Retinal pigment epithelial cell (primary cell): ENCODE data around the gene SLC8A1.

Source experiments
- DNase-seq: peaks from one replicate; pipeline ENCODE4 v3.0.0-alpha.2; 2010; ENCODE audit warnings: low read depth
- H3K4me3 ChIP-seq: 2 replicates; pipeline ENCODE4 v1.5.1; 2011; ENCODE audit warnings: mild to moderate bottlenecking, low read length, control low read depth, moderate library complexity
- TF ChIP-seq, protein P1 (sequence below): conservative IDR thresholded peaks from 2 replicates; pipeline ENCODE4 v1.5.1; 2011; ENCODE audit warnings: low read depth, low read length, control low read depth, inconsistent platforms

The SLC8A1 gene

DNA sequence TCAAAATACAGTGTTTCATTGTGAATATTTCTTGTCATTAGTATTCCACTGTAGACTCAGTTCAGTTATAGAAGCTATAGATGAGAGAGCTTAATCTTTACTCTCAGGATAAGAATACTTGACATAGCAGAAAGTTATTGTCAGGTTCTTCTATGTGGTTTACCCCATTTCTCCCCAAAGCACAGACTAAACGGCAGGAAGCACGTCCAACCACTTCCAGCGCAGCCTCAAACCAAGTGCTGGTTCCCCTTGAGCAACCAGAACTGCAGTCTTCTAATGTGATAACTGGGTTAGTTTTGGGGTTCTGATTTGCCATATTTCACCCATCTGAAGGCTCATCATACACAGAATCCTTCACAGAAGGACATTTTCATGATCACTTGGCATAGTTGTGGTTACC, 324.7 kb downstream of the SLC8A1 start:
- no peak for DNase-seq
- TF ChIP-seq, protein P1, sequence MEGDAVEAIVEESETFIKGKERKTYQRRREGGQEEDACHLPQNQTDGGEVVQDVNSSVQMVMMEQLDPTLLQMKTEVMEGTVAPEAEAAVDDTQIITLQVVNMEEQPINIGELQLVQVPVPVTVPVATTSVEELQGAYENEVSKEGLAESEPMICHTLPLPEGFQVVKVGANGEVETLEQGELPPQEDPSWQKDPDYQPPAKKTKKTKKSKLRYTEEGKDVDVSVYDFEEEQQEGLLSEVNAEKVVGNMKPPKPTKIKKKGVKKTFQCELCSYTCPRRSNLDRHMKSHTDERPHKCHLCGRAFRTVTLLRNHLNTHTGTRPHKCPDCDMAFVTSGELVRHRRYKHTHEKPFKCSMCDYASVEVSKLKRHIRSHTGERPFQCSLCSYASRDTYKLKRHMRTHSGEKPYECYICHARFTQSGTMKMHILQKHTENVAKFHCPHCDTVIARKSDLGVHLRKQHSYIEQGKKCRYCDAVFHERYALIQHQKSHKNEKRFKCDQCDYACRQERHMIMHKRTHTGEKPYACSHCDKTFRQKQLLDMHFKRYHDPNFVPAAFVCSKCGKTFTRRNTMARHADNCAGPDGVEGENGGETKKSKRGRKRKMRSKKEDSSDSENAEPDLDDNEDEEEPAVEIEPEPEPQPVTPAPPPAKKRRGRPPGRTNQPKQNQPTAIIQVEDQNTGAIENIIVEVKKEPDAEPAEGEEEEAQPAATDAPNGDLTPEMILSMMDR, result no peak
- H3K4me3 ChIP-seq, result no peak overlapping the region

DNA sequence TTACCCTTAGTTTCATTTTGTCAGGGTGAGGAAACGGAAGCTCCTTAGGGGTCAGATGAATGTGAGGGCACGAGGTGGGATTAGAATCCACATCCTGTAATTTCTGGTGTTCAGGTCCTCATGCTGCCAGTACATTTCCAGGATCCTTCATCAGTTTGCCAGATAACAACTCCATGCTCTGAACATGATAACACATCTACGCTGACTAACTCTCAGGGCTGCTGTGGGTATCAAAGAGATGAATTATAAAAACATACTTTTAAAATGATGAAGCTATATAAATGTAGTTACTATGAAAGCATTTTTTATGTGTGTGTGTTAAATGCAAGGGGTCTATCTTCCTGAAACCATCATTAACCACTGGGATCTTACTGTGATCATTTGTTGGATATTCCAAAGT, 325.9 kb downstream of the SLC8A1 start:
- DNase-seq, result no peak
- TF ChIP-seq, protein P1, result no peak

DNA sequence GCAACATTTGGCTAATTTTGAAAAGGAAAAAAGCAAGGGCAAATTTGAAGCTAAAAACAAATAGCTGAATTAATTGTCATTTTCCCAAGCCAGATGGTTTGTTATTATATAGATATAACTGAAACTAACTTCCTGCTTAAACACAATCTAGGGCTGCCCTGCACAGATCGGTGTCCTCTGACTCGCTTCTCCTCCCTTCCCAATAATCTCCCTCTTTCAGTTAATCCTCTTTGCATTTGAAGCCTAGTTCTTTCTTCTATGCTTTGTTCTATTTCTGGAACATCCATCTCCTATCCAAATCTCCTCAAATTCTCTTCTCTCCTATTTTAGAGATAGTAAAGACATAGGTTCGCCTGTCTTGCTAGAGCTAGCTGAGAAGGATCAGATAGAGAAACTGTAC, 328.1 kb downstream of the SLC8A1 start:
- H3K4me3 ChIP-seq, result no peak overlapping the region
- no peak for DNase-seq
- TF ChIP-seq, protein P1, result no peak

More for the DNA sequence above, 325.9 kb downstream of the SLC8A1 start:
- H3K4me3 ChIP-seq, result no peak overlapping the region

DNA sequence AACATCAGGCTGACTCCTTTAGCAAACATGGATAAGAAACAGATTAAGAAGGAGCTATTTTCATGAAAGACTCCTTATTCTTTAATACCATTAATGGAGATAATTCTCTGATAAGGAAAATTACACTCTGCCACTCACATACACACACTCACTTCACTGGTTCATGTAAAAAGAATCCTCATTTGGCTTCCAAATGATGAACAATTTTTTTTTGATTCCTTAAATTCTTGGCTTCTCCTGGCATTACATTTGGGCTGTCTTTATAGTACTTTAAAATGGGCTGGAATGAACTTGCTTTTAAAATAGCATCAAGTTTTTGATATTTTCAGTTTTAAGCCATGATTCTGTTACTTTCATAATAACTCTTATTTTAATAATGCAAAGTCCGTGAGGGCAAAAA, 328.6 kb downstream of the SLC8A1 start:
- TF ChIP-seq, protein P1, result no peak
- no peak overlapping the region for H3K4me3 ChIP-seq
- no peak for DNase-seq

DNA sequence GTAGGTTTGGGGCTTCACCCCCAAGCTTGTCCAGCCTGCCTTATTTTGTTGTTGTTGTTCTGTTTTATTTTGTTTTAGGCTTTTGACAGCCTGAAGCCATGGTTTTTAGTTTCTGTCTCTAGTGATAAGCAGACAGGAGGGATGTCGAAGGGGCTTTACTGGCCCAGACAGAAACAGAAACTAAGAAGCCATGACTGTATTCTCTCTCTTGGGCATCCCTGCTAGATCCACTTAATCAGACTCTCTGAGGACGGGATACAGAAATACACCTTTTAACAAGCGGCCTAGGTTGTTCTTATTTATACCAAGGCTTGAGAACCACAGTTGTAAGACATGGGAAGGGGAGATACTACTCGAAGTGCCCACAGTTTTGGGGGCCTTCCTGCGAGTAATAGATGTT, 330.9 kb downstream of the SLC8A1 start:
- H3K4me3 ChIP-seq, result no peak overlapping the region
- no peak for DNase-seq
- TF ChIP-seq, protein P1, result no peak

DNA sequence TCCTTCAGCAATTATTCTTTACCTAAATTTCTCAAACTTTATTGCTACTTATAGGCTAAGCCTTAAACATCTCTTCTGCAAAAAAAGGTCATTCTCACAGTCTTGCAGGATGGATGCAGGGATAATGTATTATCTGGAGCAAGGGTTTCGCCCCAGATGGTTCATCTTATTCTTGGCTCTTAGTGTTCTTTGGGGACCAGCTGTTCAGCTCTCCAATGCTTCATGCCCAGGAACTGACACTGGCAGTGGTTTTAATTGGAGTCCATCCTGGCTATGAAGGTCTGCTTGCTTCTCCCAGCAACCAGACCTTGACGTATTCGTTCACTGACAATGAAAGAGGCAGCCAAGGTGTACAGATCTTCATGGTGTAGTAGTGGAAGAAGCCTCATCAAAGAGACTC, 331.9 kb downstream of the SLC8A1 start:
- TF ChIP-seq, protein P1, result no peak

DNA sequence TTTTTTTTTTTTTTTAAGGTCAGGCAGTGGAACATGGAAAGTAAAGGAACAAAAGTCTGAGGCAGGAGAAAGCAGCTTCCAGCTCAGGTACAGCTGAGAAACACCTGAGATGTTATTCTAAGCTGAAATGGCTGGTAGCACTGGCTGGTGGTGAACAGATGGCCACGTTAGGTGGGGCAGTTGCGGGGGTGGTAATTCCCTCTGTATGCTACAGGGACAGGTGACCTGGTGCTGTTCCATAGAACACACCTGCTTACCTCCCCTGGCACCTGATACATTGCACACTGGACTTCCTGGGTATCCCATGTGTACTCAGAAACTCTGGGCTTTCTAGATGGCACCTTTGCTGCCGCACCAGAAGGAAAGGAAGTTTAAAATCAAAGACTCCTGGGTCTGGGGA, 333.3 kb downstream of the SLC8A1 start:
- TF ChIP-seq, protein P1, result no peak
- H3K4me3 ChIP-seq, result no peak overlapping the region
- DNase-seq, result no peak

More for the DNA sequence above, 331.9 kb downstream of the SLC8A1 start:
- no peak overlapping the region for H3K4me3 ChIP-seq
- DNase-seq, result no peak
